Gastrocnemius medialis (tissue), 4 donors: Measurements from ENCODE around the gene NLGN1. TPM values are rescaled to one million over a fixed set of nuclear protein-coding genes. Genes with fewer than 3 reads are reported as not detected.

Source experiments
- ATAC-seq, 2 donors: fragments of 150-250 bp; one replicate each; pipeline ENCODE4 v1.9.1; 2016
- DNase-seq, 2 donors: peaks; one replicate each; pipeline ENCODE4 v3.0.0-alpha.2; 2019
- H3K27ac ChIP-seq, 4 donors: fragments of 200-600 bp; sonication (generic); 1 replicate in 1 of 4; 2 replicates in 3 of 4; pipeline ENCODE4 v1.5.1; 2016 to 2018; ENCODE audit warnings: mild to moderate bottlenecking in 2 of 4, moderate library complexity in 1 of 4
- H3K27me3 ChIP-seq, 3 donors: fragments of 200-600 bp; sonication (generic) in 2 of 3; 1 replicate in 1 of 3; 2 replicates in 2 of 3; pipeline versions ENCODE4 v1.5.1 to v1.6.0; 2016 to 2019; ENCODE audit warnings: mild to moderate bottlenecking in 1 of 3, moderate library complexity in 1 of 3
- H3K36me3 ChIP-seq, 2 donors: fragments of 200-600 bp; sonication (generic) in 1 of 2; one replicate each; pipeline ENCODE4 v1.5.1; 2017 to 2018
- H3K4me1 ChIP-seq, 2 donors: fragments of 200-600 bp; sonication (generic) in 1 of 2; one replicate each; pipeline ENCODE4 v1.5.1; 2016 to 2017; ENCODE audit warnings: mild to moderate bottlenecking in 2 of 2
- H3K4me3 ChIP-seq, 4 donors: fragments of 200-600 bp; sonication (generic) in 3 of 4; 1 replicate in 1 of 4; 2 replicates in 3 of 4; pipeline ENCODE4 v1.5.1; 2016 to 2019; ENCODE audit warnings: mild to moderate bottlenecking in 2 of 4
- H3K9me3 ChIP-seq, 3 donors: fragments of 200-600 bp; sonication (generic) in 2 of 3; 1 replicate in 1 of 3; 2 replicates in 2 of 3; pipeline ENCODE4 v1.5.1; 2016 to 2019
- POLR2A ChIP-seq, 2 donors: fragments of 450-650 bp; IDR thresholded peaks; one replicate each; pipeline ENCODE4 v1.6.1; 2017; ENCODE audit warnings: antibody characterized with exemption in 2 of 2, mild to moderate bottlenecking in 2 of 2, moderate library complexity in 2 of 2
- in situ Hi-C, 4 donors: fragments of 200-750 bp; cut with MboI; loops; one replicate each; pipeline versions ENCODE4 v1.15.0 to v1.8.0; 2017; ENCODE audit warnings: low sequenced_read_pairs in 4 of 4
- intact Hi-C: fragments of 100-400 bp; cut with DNase I; formaldehyde crosslinking; loops from one replicate; pipeline ENCODE4 v1.15.1; 2023; ENCODE audit warnings: low total_unique reads
- total RNA-seq, 4 donors: library from RNA; depleted of rRNA; stranded (reverse); fragments of >200 nt; gene quantifications; one replicate each; pipeline versions ENCODE4 v1.1.0 to v1.2.3, GENCODE V29; 2016
- TF ChIP-seq, protein P1 (sequence below), 5 experiments: fragments of 450-650 bp in 3 of 5; fragments of 200-600 bp in 2 of 5; sonication (generic) in 2 of 5; IDR thresholded peaks in 4 of 5; conservative IDR thresholded peaks in 1 of 5; 1 replicate in 4 of 5; 2 replicates in 1 of 5; pipeline ENCODE4 v1.5.1; 2016 to 2019; ENCODE audit warnings: antibody characterized with exemption in 5 of 5, mild to moderate bottlenecking in 3 of 5, moderate library complexity in 3 of 5

The NLGN1 gene
- total RNA-seq, 4 donors from 2014 or later, result 0.52 to 1.9 (median 1.1) TPM

DNA sequence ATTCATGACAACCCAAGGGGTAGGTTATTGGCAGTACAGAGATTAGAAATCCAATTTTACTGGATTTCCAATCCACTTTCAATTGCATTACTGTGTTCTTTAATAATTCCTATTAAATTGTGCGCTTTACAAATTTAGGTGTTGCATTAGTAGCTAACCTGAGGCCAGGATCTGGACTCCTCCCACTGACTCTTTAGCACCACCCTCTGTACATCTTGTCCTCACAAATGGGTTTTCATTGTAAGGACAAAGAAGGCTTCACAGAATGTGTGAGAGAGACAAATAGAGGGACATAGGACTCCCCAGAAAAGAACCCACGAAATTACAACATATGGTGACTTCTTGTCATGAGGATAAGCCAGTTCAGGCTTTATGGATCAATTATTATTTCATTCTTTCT lies 818.5 kb downstream of the NLGN1 start:
- Histone ChIP-seq H3K27ac (no peak overlapping the region), H3K36me3 (no peaks in the 10 kb centered on the region), H3K9me3 (no peaks in the 10 kb centered on the region), H3K27me3 (no peaks in the 10 kb centered on the region), H3K4me3 (no peak overlapping the region), H3K4me1 (no peaks in the 10 kb centered on the region)
- in situ Hi-C loops, result no loop called here
- TF ChIP-seq, protein P1, sequence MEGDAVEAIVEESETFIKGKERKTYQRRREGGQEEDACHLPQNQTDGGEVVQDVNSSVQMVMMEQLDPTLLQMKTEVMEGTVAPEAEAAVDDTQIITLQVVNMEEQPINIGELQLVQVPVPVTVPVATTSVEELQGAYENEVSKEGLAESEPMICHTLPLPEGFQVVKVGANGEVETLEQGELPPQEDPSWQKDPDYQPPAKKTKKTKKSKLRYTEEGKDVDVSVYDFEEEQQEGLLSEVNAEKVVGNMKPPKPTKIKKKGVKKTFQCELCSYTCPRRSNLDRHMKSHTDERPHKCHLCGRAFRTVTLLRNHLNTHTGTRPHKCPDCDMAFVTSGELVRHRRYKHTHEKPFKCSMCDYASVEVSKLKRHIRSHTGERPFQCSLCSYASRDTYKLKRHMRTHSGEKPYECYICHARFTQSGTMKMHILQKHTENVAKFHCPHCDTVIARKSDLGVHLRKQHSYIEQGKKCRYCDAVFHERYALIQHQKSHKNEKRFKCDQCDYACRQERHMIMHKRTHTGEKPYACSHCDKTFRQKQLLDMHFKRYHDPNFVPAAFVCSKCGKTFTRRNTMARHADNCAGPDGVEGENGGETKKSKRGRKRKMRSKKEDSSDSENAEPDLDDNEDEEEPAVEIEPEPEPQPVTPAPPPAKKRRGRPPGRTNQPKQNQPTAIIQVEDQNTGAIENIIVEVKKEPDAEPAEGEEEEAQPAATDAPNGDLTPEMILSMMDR (IDR thresholded peaks at IDR 0.05 in 4 of 5, conservative IDR thresholded peaks at IDR 0.05 in 1 of 5), result no peak
- no peak for TF ChIP-seq POLR2A (IDR thresholded peaks at IDR 0.05)
- intact Hi-C loops, result no loop called here
- ATAC-seq, result no peak
- no peak for DNase-seq

DNA sequence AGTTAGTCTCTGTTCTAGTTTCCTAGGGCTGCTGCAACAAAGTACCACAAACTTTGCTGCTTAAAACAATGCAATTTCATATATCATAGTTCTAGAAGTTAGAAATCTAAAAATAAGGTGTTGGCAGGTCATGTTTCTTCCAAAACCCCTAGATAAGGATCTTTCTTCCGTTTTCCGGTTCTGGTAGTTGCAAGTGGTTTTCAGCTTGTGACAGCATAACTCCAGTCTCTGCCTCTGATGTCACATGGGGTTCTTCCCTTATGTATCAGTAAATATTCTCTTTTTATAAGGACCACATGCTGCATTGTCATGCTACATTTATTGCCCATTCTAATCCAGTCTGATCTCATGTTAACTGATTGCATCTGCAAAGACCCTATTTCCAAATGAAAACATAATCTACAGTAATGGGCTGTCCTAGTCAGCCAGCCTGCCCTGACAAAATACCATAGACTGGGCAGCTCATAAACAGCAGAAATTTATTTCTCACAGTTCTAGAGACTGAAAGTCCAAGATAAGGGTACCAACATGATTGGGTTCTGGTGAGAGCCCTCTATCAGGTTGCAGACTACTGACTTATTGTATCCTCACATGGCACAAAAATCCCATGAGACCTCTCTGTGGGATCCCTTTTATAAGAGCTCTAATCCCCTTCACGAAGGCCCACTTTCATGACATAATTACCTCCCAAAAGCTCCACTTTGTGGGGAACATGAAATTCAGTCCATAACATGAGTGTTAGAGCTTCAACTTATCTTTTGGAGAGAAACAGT lies 819.6 kb downstream of the NLGN1 start:
- H3K4me3 ChIP-seq, result no peak overlapping the region
- no peak for TF ChIP-seq POLR2A (IDR thresholded peaks at IDR 0.05)
- TF ChIP-seq, protein P1 (IDR thresholded peaks at IDR 0.05 in 4 of 5, conservative IDR thresholded peaks at IDR 0.05 in 1 of 5), result no peak
- no peaks in the 10 kb centered on the region for H3K27me3 ChIP-seq
- intact Hi-C loops (no loop called here), in situ Hi-C loops (no loop called here)
- DNase-seq (no peak), ATAC-seq (no peak)
- no peaks in the 10 kb centered on the region for H3K36me3 ChIP-seq
- H3K9me3 ChIP-seq, result no peaks in the 10 kb centered on the region
- no peaks in the 10 kb centered on the region for H3K4me1 ChIP-seq
- no peak overlapping the region for H3K27ac ChIP-seq

DNA sequence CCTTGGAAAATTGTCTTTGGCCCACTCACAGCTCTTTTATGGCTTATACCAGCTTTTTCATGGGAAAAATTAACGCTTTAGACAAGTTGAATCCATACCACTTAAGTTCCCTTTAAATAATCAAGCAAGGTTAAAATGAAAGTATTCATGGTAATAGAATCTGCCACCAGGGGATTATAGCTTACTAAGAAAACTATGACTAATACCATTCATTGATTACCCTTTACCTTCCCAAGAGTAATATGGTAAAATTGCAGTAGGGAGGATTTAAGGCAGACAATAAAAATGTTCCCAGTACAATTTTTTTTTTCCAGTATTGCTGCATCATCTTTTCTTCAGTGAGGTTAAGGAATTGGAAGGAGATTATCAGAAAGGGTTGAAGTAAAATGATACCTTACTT lies 820.5 kb downstream of the NLGN1 start:
- in situ Hi-C loops (no loop called here), intact Hi-C loops (no loop called here)
- H3K36me3 ChIP-seq, result no peaks in the 10 kb centered on the region
- H3K4me1 ChIP-seq, result no peaks in the 10 kb centered on the region
- no peak for DNase-seq
- ATAC-seq, result no peak
- H3K4me3 ChIP-seq, result no peak overlapping the region
- H3K27me3 ChIP-seq, result no peaks in the 10 kb centered on the region
- no peak for TF ChIP-seq POLR2A (IDR thresholded peaks at IDR 0.05)
- TF ChIP-seq, protein P1 (IDR thresholded peaks at IDR 0.05 in 4 of 5, conservative IDR thresholded peaks at IDR 0.05 in 1 of 5), result no peak
- no peak overlapping the region for H3K27ac ChIP-seq
- no peaks in the 10 kb centered on the region for H3K9me3 ChIP-seq

DNA sequence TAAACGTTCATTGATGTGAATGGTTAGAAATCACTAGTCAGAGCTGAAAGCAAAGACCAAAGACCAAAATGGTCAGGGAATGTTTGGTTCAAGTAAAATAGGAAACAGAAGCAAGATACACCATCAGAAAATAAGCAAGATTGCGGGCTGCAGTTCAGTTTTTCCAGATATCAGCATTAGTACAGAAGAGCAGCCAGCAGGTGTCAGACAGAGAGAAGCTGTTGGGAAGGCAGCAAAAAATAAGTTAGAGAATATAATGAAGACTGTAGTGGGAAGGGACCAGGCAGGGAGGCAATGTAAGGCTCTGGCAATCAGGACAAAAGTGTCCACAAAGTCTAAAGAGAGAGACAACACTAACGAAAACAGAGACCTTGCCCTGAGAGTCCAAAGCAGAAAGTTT lies 822.2 kb downstream of the NLGN1 start:
- ATAC-seq (no peak), DNase-seq (no peak)
- H3K27ac ChIP-seq, result no peak overlapping the region
- no peaks in the 10 kb centered on the region for H3K27me3 ChIP-seq
- intact Hi-C loops (no loop called here), in situ Hi-C loops (no loop called here)
- no peaks in the 10 kb centered on the region for H3K4me1 ChIP-seq
- H3K9me3 ChIP-seq, result no peaks in the 10 kb centered on the region
- no peaks in the 10 kb centered on the region for H3K36me3 ChIP-seq
- H3K4me3 ChIP-seq, result no peak overlapping the region
- TF ChIP-seq, protein P1 (IDR thresholded peaks at IDR 0.05 in 4 of 5, conservative IDR thresholded peaks at IDR 0.05 in 1 of 5), result no peak
- no peak for TF ChIP-seq POLR2A (IDR thresholded peaks at IDR 0.05)
